ENCODE measurements around the gene C5.

C5 gene

GRCh38 chr9:121024237-121024636 is 25.8 kb downstream of the C5 start:
- TF ChIP-seq, protein P1, sequence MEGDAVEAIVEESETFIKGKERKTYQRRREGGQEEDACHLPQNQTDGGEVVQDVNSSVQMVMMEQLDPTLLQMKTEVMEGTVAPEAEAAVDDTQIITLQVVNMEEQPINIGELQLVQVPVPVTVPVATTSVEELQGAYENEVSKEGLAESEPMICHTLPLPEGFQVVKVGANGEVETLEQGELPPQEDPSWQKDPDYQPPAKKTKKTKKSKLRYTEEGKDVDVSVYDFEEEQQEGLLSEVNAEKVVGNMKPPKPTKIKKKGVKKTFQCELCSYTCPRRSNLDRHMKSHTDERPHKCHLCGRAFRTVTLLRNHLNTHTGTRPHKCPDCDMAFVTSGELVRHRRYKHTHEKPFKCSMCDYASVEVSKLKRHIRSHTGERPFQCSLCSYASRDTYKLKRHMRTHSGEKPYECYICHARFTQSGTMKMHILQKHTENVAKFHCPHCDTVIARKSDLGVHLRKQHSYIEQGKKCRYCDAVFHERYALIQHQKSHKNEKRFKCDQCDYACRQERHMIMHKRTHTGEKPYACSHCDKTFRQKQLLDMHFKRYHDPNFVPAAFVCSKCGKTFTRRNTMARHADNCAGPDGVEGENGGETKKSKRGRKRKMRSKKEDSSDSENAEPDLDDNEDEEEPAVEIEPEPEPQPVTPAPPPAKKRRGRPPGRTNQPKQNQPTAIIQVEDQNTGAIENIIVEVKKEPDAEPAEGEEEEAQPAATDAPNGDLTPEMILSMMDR (IDR thresholded peaks at IDR 0.05) = no peak
- H3K36me3 Mint-ChIP-seq (ENCODE audit: low read depth) = peaks cover 5% of the 10 kb centered on the region
- no peak for DNase-seq
- H3K4me3 Mint-ChIP-seq = no peak overlapping the region
- peaks cover 12% of the 10 kb centered on the region for H3K9me3 Mint-ChIP-seq
- H3K27ac Mint-ChIP-seq = no peak overlapping the region
- H3K4me1 Mint-ChIP-seq = no peaks in the 10 kb centered on the region
- peaks cover 3% of the 10 kb centered on the region for H3K27me3 Mint-ChIP-seq (ENCODE audit: low read depth, poor library complexity)

DNA sequence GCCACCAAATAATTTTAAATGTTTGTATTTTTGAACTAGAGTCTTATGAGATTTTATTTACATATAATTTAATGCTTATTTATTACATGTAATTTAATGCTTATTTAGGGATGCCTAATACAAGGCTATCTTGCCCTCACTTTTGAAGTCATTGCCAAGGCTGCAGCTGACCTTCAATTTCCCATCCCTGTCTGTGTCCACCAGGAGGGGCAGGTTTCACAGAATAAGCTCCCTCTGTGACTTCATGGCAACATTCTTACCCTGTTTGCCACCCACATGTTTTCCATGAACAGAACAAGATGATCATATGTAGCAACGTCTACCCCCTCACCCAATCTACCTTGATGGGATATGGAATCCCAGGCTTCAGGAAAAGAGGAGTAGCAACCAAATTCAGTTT is 27.0 kb downstream of the C5 start:
- Mint-ChIP-seq H3K27ac (no peak overlapping the region), H3K36me3 (ENCODE audit: low read depth) (peaks cover 5% of the 10 kb centered on the region), H3K4me3 (no peak overlapping the region), H3K27me3 (ENCODE audit: low read depth, poor library complexity) (peaks cover 3% of the 10 kb centered on the region), H3K9me3 (peaks cover 12% of the 10 kb centered on the region), H3K4me1 (no peaks in the 10 kb centered on the region)
- TF ChIP-seq, protein P1 (IDR thresholded peaks at IDR 0.05) = peak; percentile 6
- no peak for DNase-seq

DNA sequence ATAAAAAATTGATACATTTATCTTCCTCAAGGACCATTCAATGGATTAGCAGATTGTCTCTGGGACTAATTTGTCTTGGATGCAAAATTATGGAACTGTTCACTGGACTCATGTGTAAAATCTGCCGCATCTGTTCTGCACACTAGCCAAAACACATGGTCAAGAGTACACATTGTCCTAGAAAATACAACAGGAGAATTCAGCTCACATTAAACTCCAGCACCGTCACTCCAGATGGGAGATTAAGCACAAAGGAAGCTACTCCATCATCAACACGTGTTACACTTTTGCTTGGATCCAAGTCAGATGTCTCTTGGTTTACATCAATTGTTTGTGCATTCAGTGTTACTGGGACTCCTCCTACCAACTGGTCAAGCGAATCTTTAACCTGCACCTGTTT is 28.8 kb downstream of the C5 start:
- DNase-seq = no peak
- H3K27me3 Mint-ChIP-seq (ENCODE audit: low read depth, poor library complexity) = peaks cover 3% of the 10 kb centered on the region
- no peak overlapping the region for H3K4me3 Mint-ChIP-seq
- H3K36me3 Mint-ChIP-seq (ENCODE audit: low read depth) = no peaks in the 10 kb centered on the region
- H3K4me1 Mint-ChIP-seq = no peaks in the 10 kb centered on the region
- H3K27ac Mint-ChIP-seq = no peak overlapping the region
- H3K9me3 Mint-ChIP-seq = no peaks in the 10 kb centered on the region
- TF ChIP-seq, protein P1 (IDR thresholded peaks at IDR 0.05) = no peak

- DNase-seq = no peak
- Mint-ChIP-seq H3K4me3 (no peak overlapping the region), H3K27ac (no peak overlapping the region), H3K36me3 (ENCODE audit: low read depth) (no peaks in the 10 kb centered on the region), H3K27me3 (ENCODE audit: low read depth, poor library complexity) (no peaks in the 10 kb centered on the region), H3K9me3 (no peaks in the 10 kb centered on the region), H3K4me1 (peaks cover 2% of the 10 kb centered on the region)
- TF ChIP-seq, protein P1 (IDR thresholded peaks at IDR 0.05) = no peak
Observed at GRCh38 chr9:121019273-121019672, 30.8 kb downstream of the C5 start.

- H3K27ac Mint-ChIP-seq = no peak overlapping the region
- no peaks in the 10 kb centered on the region for H3K27me3 Mint-ChIP-seq (ENCODE audit: low read depth, poor library complexity)
- H3K36me3 Mint-ChIP-seq (ENCODE audit: low read depth) = no peaks in the 10 kb centered on the region
- no peaks in the 10 kb centered on the region for H3K9me3 Mint-ChIP-seq
- TF ChIP-seq, protein P1 (IDR thresholded peaks at IDR 0.05) = no peak
- no peak overlapping the region for H3K4me3 Mint-ChIP-seq
- peaks cover 8% of the 10 kb centered on the region for H3K4me1 Mint-ChIP-seq
- DNase-seq = no peak
Observed at GRCh38 chr9:121013911-121014310, 36.2 kb downstream of the C5 start.

DNA sequence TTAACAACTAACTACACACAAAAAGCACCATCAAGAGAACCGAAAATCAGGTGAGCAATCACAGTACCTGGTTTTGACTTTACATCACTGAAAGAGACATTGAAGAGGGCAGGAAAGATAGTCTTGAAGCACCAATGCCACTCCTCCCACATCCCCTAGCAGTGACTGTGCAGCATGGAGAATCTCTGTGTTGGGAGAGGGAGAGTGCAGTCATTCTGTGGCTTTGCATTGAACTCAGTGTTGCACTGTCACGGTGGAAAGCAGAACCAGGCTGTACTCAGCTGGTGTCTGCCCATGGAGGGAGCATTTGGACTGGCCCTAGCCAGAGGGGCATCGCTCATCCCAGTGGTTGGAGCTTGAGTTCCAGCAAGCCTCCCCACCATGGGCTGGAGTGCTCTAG is 40.4 kb downstream of the C5 start:
- TF ChIP-seq, protein P1 (IDR thresholded peaks at IDR 0.05) = no peak
- H3K4me1 Mint-ChIP-seq = peaks cover 8% of the 10 kb centered on the region
- no peak for DNase-seq
- H3K4me3 Mint-ChIP-seq = no peak overlapping the region
- no peak overlapping the region for H3K27ac Mint-ChIP-seq
- H3K36me3 Mint-ChIP-seq (ENCODE audit: low read depth) = peaks cover 5% of the 10 kb centered on the region
- peaks cover 9% of the 10 kb centered on the region for H3K27me3 Mint-ChIP-seq (ENCODE audit: low read depth, poor library complexity)
- H3K9me3 Mint-ChIP-seq = no peaks in the 10 kb centered on the region

Measured in nephron progenitor cell (in vitro differentiated cells).